ENCODE measurements around the gene PWP2.
"Not testable (repeated sequence)": the region's sequence is repeated elsewhere in the genome, so short reads cannot be mapped to it uniquely, and the experiment has no call there.

GRCh38 chr21:44172741-44173140, 65.5 kb downstream of the PWP2 start:
- not testable (repeated sequence) for TF ChIP-seq CTCF (IDR thresholded peaks at IDR 0.05); POLR2A (IDR thresholded peaks at IDR 0.05); POLR2AphosphoS5 (IDR thresholded peaks at IDR 0.05); EP300 (IDR thresholded peaks at IDR 0.05; ENCODE audit: low read depth)
